Ascending aorta (tissue), 2 donors: ENCODE results near the gene C21orf58. TPM values are rescaled to one million over a fixed set of nuclear protein-coding genes. Genes with fewer than 3 reads are reported as not detected.

ENCODE experiments used
- DNase-seq, 2 donors: peaks; one replicate each; pipeline ENCODE4 v3.0.0-alpha.2; 2019; ENCODE audit warnings: low spot score in 2 of 2
- H3K27ac ChIP-seq, 2 donors: fragments of 200-600 bp; sonication (generic); one replicate each; pipeline ENCODE4 v1.5.1; 2016 to 2017; ENCODE audit warnings: mild to moderate bottlenecking in 1 of 2
- H3K27me3 ChIP-seq: fragments of 200-600 bp; sonication (generic); one replicate; pipeline ENCODE4 v1.5.1; 2017
- H3K36me3 ChIP-seq, 2 donors: fragments of 200-600 bp; sonication (generic); one replicate each; pipeline ENCODE4 v1.5.1; 2016
- H3K4me1 ChIP-seq, 2 donors: fragments of 200-600 bp; sonication (generic); one replicate each; pipeline ENCODE4 v1.5.1; 2016 to 2017; ENCODE audit warnings: mild to moderate bottlenecking in 1 of 2
- H3K4me3 ChIP-seq, 2 donors: fragments of 200-600 bp; sonication (generic); one replicate each; pipeline ENCODE4 v1.5.1; 2016 to 2017; ENCODE audit warnings: mild to moderate bottlenecking in 1 of 2
- H3K9me3 ChIP-seq, 2 donors: fragments of 200-600 bp; sonication (generic); one replicate each; pipeline ENCODE4 v1.5.1; 2016
- CTCF ChIP-seq, 3 experiments: fragments of 200-600 bp in 2 of 3; fragments of 450-650 bp in 1 of 3; sonication (generic) in 2 of 3; IDR thresholded peaks; one replicate each; pipeline ENCODE4 v1.5.1; 2016 to 2019; ENCODE audit warnings: antibody characterized with exemption in 3 of 3, mild to moderate bottlenecking in 1 of 3, moderate library complexity in 1 of 3
- intact Hi-C: fragments of 100-400 bp; cut with DNase I; formaldehyde crosslinking; loops from one replicate; pipeline ENCODE4 v1.15.1; 2023
- total RNA-seq: library from RNA; depleted of rRNA; stranded (reverse); fragments of >200 nt; gene quantifications from one replicate; pipeline ENCODE4 v1.1.0, GENCODE V29; 2016

The C21orf58 gene
- total RNA-seq, 1 donor from 2014 or later = 3.2 TPM

GRCh38 chr21:46352913-46353312 is 29.2 kb upstream of the C21orf58 start:
- TF ChIP-seq CTCF (IDR thresholded peaks at IDR 0.05) = no peak
- Histone ChIP-seq H3K4me3 (no peak overlapping the region), H3K36me3 (peaks cover 84 to 97% of the 10 kb centered on the region in 2 donors), H3K27me3 (no peaks in the 10 kb centered on the region), H3K9me3 (no peaks in the 10 kb centered on the region), H3K4me1 (no peaks in the 10 kb centered on the region), H3K27ac (no peak overlapping the region)
- DNase-seq = no peak
- intact Hi-C loops = no loop called here

GRCh38 chr21:46352164-46352515 is 28.5 kb upstream of the C21orf58 start:
- Histone ChIP-seq H3K27me3 (no peaks in the 10 kb centered on the region), H3K36me3 (peaks cover 87 to 97% of the 10 kb centered on the region in 2 donors), H3K4me3 (no peak overlapping the region), H3K27ac (no peak overlapping the region), H3K4me1 (no peaks in the 10 kb centered on the region), H3K9me3 (no peaks in the 10 kb centered on the region)
- intact Hi-C loops = no loop called here
- no peak for DNase-seq
- no peak for TF ChIP-seq CTCF (IDR thresholded peaks at IDR 0.05)

GRCh38 chr21:46351476-46352163 is 27.9 kb upstream of the C21orf58 start:
- H3K9me3 ChIP-seq = no peaks in the 10 kb centered on the region
- H3K4me1 ChIP-seq = no peaks in the 10 kb centered on the region
- H3K4me3 ChIP-seq = no peak overlapping the region
- no peak overlapping the region for H3K27ac ChIP-seq
- DNase-seq = no peak
- intact Hi-C loops = no loop called here
- no peak for TF ChIP-seq CTCF (IDR thresholded peaks at IDR 0.05)
- H3K36me3 ChIP-seq = peaks cover 93 to 97% of the 10 kb centered on the region in 2 donors
- no peaks in the 10 kb centered on the region for H3K27me3 ChIP-seq

GRCh38 chr21:46350981-46351380 is 27.3 kb upstream of the C21orf58 start:
- Histone ChIP-seq H3K27me3 (no peaks in the 10 kb centered on the region), H3K9me3 (no peaks in the 10 kb centered on the region), H3K36me3 (peaks cover 96 to 98% of the 10 kb centered on the region in 2 donors), H3K4me3 (no peak overlapping the region), H3K27ac (no peak overlapping the region), H3K4me1 (no peaks in the 10 kb centered on the region)
- no peak for TF ChIP-seq CTCF (IDR thresholded peaks at IDR 0.05)
- DNase-seq = no peak
- intact Hi-C loops = no loop called here

GRCh38 chr21:46350571-46350970 is 26.9 kb upstream of the C21orf58 start:
- intact Hi-C loops = no loop called here
- Histone ChIP-seq H3K27ac (no peak overlapping the region), H3K9me3 (no peaks in the 10 kb centered on the region), H3K4me3 (no peak overlapping the region), H3K4me1 (no peaks in the 10 kb centered on the region), H3K27me3 (no peaks in the 10 kb centered on the region), H3K36me3 (peaks cover 96 to 98% of the 10 kb centered on the region in 2 donors)
- no peak for DNase-seq
- TF ChIP-seq CTCF (IDR thresholded peaks at IDR 0.05) = no peak
